Osteocyte (in vitro differentiated cells): Measurements from ENCODE around the gene LAMC2. TPM values are rescaled to one million over a fixed set of nuclear protein-coding genes. Genes with fewer than 3 reads are reported as not detected.

Experiments
- DNase-seq: peaks from one replicate; pipeline ENCODE4 v3.0.0; 2021; ENCODE audit warnings: mixed read lengths; ENCODE audit not compliant: unreplicated experiment; ENCODE audit errors: extremely low spot score
- H3K27ac Mint-ChIP-seq: one replicate; pipeline ENCODE4 v1.8.0; 2021; ENCODE audit warnings: mild to moderate bottlenecking, mixed read lengths; ENCODE audit not compliant: unreplicated experiment
- H3K27me3 Mint-ChIP-seq: one replicate; pipeline ENCODE4 v1.8.0; 2021; ENCODE audit warnings: mixed read lengths; ENCODE audit not compliant: unreplicated experiment
- H3K36me3 Mint-ChIP-seq: one replicate; pipeline ENCODE4 v1.8.0; 2021; ENCODE audit warnings: mixed read lengths; ENCODE audit not compliant: unreplicated experiment
- H3K4me1 Mint-ChIP-seq: one replicate; pipeline ENCODE4 v1.8.0; 2021; ENCODE audit warnings: mixed read lengths; ENCODE audit not compliant: unreplicated experiment
- H3K4me3 Mint-ChIP-seq: one replicate; pipeline ENCODE4 v1.8.0; 2021; ENCODE audit warnings: mild to moderate bottlenecking, moderate library complexity, mixed read lengths; ENCODE audit not compliant: unreplicated experiment
- H3K9me3 Mint-ChIP-seq: one replicate; pipeline ENCODE4 v1.8.0; 2021; ENCODE audit warnings: mixed read lengths; ENCODE audit not compliant: unreplicated experiment
- total RNA-seq: library from RNA; stranded (reverse); gene quantifications from 2 replicates; pipeline ENCODE4 v1.2.1, GENCODE V29; 2021
- TF ChIP-seq, protein P1 (sequence below): fragments of 200-600 bp; sonication (generic); IDR thresholded peaks from 2 replicates; pipeline ENCODE4 v1.5.0; 2021; ENCODE audit warnings: antibody characterized with exemption, mild to moderate bottlenecking, moderate library complexity

Gene LAMC2
- total RNA-seq, 1 donor from 2014 or later = 3.5 TPM

- no peak for DNase-seq
- no peaks in the 10 kb centered on the region for H3K9me3 Mint-ChIP-seq
- no peaks in the 10 kb centered on the region for H3K27me3 Mint-ChIP-seq
- H3K36me3 Mint-ChIP-seq = no peaks in the 10 kb centered on the region
- TF ChIP-seq, protein P1, sequence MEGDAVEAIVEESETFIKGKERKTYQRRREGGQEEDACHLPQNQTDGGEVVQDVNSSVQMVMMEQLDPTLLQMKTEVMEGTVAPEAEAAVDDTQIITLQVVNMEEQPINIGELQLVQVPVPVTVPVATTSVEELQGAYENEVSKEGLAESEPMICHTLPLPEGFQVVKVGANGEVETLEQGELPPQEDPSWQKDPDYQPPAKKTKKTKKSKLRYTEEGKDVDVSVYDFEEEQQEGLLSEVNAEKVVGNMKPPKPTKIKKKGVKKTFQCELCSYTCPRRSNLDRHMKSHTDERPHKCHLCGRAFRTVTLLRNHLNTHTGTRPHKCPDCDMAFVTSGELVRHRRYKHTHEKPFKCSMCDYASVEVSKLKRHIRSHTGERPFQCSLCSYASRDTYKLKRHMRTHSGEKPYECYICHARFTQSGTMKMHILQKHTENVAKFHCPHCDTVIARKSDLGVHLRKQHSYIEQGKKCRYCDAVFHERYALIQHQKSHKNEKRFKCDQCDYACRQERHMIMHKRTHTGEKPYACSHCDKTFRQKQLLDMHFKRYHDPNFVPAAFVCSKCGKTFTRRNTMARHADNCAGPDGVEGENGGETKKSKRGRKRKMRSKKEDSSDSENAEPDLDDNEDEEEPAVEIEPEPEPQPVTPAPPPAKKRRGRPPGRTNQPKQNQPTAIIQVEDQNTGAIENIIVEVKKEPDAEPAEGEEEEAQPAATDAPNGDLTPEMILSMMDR = no peak
- peaks cover 28% of the 10 kb centered on the region for H3K4me1 Mint-ChIP-seq
- H3K27ac Mint-ChIP-seq = no peak overlapping the region
- no peak overlapping the region for H3K4me3 Mint-ChIP-seq
Observed at GRCh38 chr1:183188240-183188639, 2.2 kb downstream of the LAMC2 start.

- TF ChIP-seq, protein P1 = no peak
- H3K4me1 Mint-ChIP-seq = peaks cover 22% of the 10 kb centered on the region
- H3K27me3 Mint-ChIP-seq = no peaks in the 10 kb centered on the region
- no peak for DNase-seq
- no peaks in the 10 kb centered on the region for H3K9me3 Mint-ChIP-seq
- no peak overlapping the region for H3K4me3 Mint-ChIP-seq
- no peaks in the 10 kb centered on the region for H3K36me3 Mint-ChIP-seq
- H3K27ac Mint-ChIP-seq = no peak overlapping the region
Observed at GRCh38 chr1:183191833-183192232, 5.8 kb downstream of the LAMC2 start.

GRCh38 chr1:183193963-183194525, 8.0 kb downstream of the LAMC2 start:
- peaks cover 22% of the 10 kb centered on the region for H3K4me1 Mint-ChIP-seq
- H3K27me3 Mint-ChIP-seq = no peaks in the 10 kb centered on the region
- peak overlapping the region; percentile 13 for H3K27ac Mint-ChIP-seq
- H3K36me3 Mint-ChIP-seq = no peaks in the 10 kb centered on the region
- no peaks in the 10 kb centered on the region for H3K9me3 Mint-ChIP-seq
- TF ChIP-seq, protein P1 = no peak
- DNase-seq = no peak
- no peak overlapping the region for H3K4me3 Mint-ChIP-seq

- TF ChIP-seq, protein P1 = no peak
- Mint-ChIP-seq H3K4me1 (peaks cover 22% of the 10 kb centered on the region), H3K27ac (no peak overlapping the region), H3K9me3 (no peaks in the 10 kb centered on the region), H3K4me3 (no peak overlapping the region), H3K27me3 (no peaks in the 10 kb centered on the region), H3K36me3 (no peaks in the 10 kb centered on the region)
- no peak for DNase-seq
Observed at GRCh38 chr1:183194527-183195141, 8.6 kb downstream of the LAMC2 start.

- DNase-seq = no peak
- H3K36me3 Mint-ChIP-seq = no peaks in the 10 kb centered on the region
- TF ChIP-seq, protein P1 = no peak
- no peaks in the 10 kb centered on the region for H3K9me3 Mint-ChIP-seq
- H3K27me3 Mint-ChIP-seq = no peaks in the 10 kb centered on the region
- peaks cover 22% of the 10 kb centered on the region for H3K4me1 Mint-ChIP-seq
- H3K4me3 Mint-ChIP-seq = no peak overlapping the region
- no peak overlapping the region for H3K27ac Mint-ChIP-seq
Observed at GRCh38 chr1:183195142-183195574, 9.1 kb downstream of the LAMC2 start.
